Activated naive CD8-positive, alpha-beta T cell (primary cell): ENCODE measurements around the gene TENT5C.

Experiments
- H3K27ac Mint-ChIP-seq: one replicate; pipeline ENCODE4 v1.8.0; 2021; ENCODE audit warnings: mixed read lengths
- H3K27me3 Mint-ChIP-seq: one replicate; pipeline ENCODE4 v1.8.0; 2021; ENCODE audit warnings: mixed read lengths
- H3K36me3 Mint-ChIP-seq: one replicate; pipeline ENCODE4 v1.8.0; 2021; ENCODE audit warnings: mixed read lengths
- H3K4me1 Mint-ChIP-seq: one replicate; pipeline ENCODE4 v1.8.0; 2021; ENCODE audit warnings: low read depth, mixed read lengths
- H3K4me3 Mint-ChIP-seq: one replicate; pipeline ENCODE4 v1.8.0; 2021; ENCODE audit warnings: mild to moderate bottlenecking, mixed read lengths
- H3K9me3 Mint-ChIP-seq: one replicate; pipeline ENCODE4 v1.8.0; 2021; ENCODE audit warnings: low read depth, mixed read lengths

The TENT5C gene

GRCh38 chr1:117623698-117624097 is 17.9 kb downstream of the TENT5C start:
- H3K4me3 Mint-ChIP-seq, result no peak overlapping the region
- no peaks in the 10 kb centered on the region for H3K9me3 Mint-ChIP-seq
- peaks cover 1% of the 10 kb centered on the region for H3K4me1 Mint-ChIP-seq
- peaks cover 31% of the 10 kb centered on the region for H3K36me3 Mint-ChIP-seq
- no peaks in the 10 kb centered on the region for H3K27me3 Mint-ChIP-seq
- H3K27ac Mint-ChIP-seq, result no peak overlapping the region

DNA sequence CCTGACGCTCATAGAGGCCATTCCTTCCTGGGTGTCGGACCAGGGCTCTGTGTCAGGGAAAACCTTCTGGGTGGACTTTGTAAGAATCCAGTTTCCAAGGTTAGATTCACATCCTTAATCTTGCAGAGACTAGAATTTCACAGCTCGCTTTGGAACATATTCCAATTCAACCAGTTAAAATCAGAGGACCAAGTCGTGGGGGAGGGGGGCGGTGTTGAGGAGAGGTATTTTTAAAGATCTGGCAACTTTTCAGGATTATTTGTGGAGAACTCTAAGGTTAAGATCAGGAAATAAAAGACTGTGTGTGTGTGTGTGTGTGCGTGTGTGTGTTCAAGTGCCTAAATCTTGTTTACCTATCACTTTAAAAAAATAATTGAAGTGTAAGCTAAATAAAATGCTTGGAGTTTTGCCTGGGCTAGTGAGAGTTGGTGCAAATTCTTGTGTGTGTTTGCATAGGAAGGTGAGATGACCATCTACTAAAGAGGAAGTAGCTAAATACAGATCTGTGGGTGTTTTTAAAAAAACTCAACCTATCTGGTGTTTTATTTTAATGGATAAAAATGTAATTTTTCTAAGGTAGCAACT is 21.8 kb downstream of the TENT5C start:
- Mint-ChIP-seq H3K4me1 (peaks cover 4% of the 10 kb centered on the region), H3K9me3 (no peaks in the 10 kb centered on the region), H3K36me3 (peaks cover 30% of the 10 kb centered on the region)

DNA sequence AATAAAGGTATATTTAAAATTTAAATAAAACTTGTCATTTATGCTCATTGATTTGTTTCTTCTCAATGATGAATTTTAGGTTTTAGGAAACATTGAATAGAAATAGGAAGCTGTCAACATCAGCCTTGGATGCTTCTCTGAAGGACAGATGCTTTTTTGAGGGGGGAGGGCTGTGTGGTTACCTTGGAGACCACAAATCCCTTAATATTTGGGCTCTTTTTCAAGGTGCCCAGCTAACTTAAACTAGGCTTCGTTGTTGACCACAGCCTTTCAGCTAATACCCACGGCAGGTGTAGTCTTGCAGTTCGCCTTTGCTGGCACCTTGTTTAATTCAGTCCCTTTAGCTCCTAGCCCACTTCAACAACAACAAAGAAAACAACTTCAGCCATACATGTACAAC is 22.5 kb downstream of the TENT5C start:
- H3K4me1 Mint-ChIP-seq, result peaks cover 2% of the 10 kb centered on the region
- no peak overlapping the region for H3K4me3 Mint-ChIP-seq
- peaks cover 25% of the 10 kb centered on the region for H3K36me3 Mint-ChIP-seq

More for the DNA sequence above, 21.8 kb downstream of the TENT5C start:
- Mint-ChIP-seq H3K27ac (no peak overlapping the region), H3K27me3 (peaks cover 3% of the 10 kb centered on the region), H3K4me3 (no peak overlapping the region)

GRCh38 chr1:117629625-117630422 is 24.0 kb downstream of the TENT5C start:
- Mint-ChIP-seq H3K4me3 (no peak overlapping the region), H3K4me1 (peaks cover 2% of the 10 kb centered on the region), H3K36me3 (peaks cover 11% of the 10 kb centered on the region), H3K27ac (no peak overlapping the region), H3K27me3 (peaks cover 3% of the 10 kb centered on the region), H3K9me3 (no peaks in the 10 kb centered on the region)

More for the DNA sequence above, 22.5 kb downstream of the TENT5C start:
- Mint-ChIP-seq H3K27me3 (peaks cover 3% of the 10 kb centered on the region), H3K9me3 (no peaks in the 10 kb centered on the region), H3K27ac (no peak overlapping the region)

GRCh38 chr1:117630423-117630998 is 24.7 kb downstream of the TENT5C start:
- Mint-ChIP-seq H3K9me3 (no peaks in the 10 kb centered on the region), H3K4me1 (peaks cover 2% of the 10 kb centered on the region), H3K27me3 (peaks cover 3% of the 10 kb centered on the region), H3K27ac (no peak overlapping the region), H3K4me3 (no peak overlapping the region), H3K36me3 (peaks cover 7% of the 10 kb centered on the region)

- Mint-ChIP-seq H3K36me3 (peaks cover 7% of the 10 kb centered on the region), H3K27ac (no peak overlapping the region), H3K4me1 (peaks cover 7% of the 10 kb centered on the region)
These were observed 25.7 kb downstream of the TENT5C start for GRCh38 chr1:117631359-117632160.

GRCh38 chr1:117632269-117633067 is 26.6 kb downstream of the TENT5C start:
- H3K27ac Mint-ChIP-seq, result no peak overlapping the region
- H3K4me1 Mint-ChIP-seq, result peaks cover 13% of the 10 kb centered on the region
- H3K36me3 Mint-ChIP-seq, result peaks cover 7% of the 10 kb centered on the region
- peaks cover 13% of the 10 kb centered on the region for H3K27me3 Mint-ChIP-seq
- no peaks in the 10 kb centered on the region for H3K9me3 Mint-ChIP-seq
- no peak overlapping the region for H3K4me3 Mint-ChIP-seq

More at GRCh38 chr1:117631359-117632160, 25.7 kb downstream of the TENT5C start:
- Mint-ChIP-seq H3K27me3 (peaks cover 10% of the 10 kb centered on the region), H3K9me3 (no peaks in the 10 kb centered on the region), H3K4me3 (no peak overlapping the region)

DNA sequence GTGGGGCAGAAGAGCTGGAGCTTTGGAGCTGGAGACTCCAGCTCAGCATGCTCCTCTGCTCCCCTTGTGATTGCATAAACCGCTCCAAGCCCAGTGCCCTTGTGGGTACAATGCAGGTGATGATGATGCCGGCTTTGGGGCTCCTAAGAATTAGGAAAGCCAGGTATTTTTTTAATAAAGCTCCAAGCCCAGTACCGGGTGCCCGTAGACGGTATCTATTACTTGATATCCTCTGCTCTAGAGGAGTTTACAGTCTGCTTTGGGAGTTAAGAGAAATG is 27.2 kb downstream of the TENT5C start:
- Mint-ChIP-seq H3K9me3 (no peaks in the 10 kb centered on the region), H3K4me3 (no peak overlapping the region), H3K4me1 (peaks cover 13% of the 10 kb centered on the region), H3K36me3 (peaks cover 7% of the 10 kb centered on the region), H3K27ac (no peak overlapping the region), H3K27me3 (peaks cover 14% of the 10 kb centered on the region)

- Mint-ChIP-seq H3K27me3 (peaks cover 14% of the 10 kb centered on the region), H3K36me3 (peaks cover 7% of the 10 kb centered on the region), H3K4me3 (no peak overlapping the region), H3K9me3 (no peaks in the 10 kb centered on the region), H3K4me1 (peaks cover 13% of the 10 kb centered on the region), H3K27ac (no peak overlapping the region)
These were observed 27.6 kb downstream of the TENT5C start for GRCh38 chr1:117633423-117633822.

GRCh38 chr1:117633936-117634335 is 28.1 kb downstream of the TENT5C start:
- Mint-ChIP-seq H3K4me3 (no peak overlapping the region), H3K27ac (no peak overlapping the region), H3K9me3 (no peaks in the 10 kb centered on the region), H3K27me3 (peaks cover 14% of the 10 kb centered on the region), H3K4me1 (peaks cover 13% of the 10 kb centered on the region), H3K36me3 (peaks cover 5% of the 10 kb centered on the region)

GRCh38 chr1:117634631-117635030 is 28.8 kb downstream of the TENT5C start:
- peaks cover 14% of the 10 kb centered on the region for H3K27me3 Mint-ChIP-seq
- H3K27ac Mint-ChIP-seq, result no peak overlapping the region
- no peaks in the 10 kb centered on the region for H3K9me3 Mint-ChIP-seq
- H3K36me3 Mint-ChIP-seq, result no peaks in the 10 kb centered on the region
- H3K4me3 Mint-ChIP-seq, result no peak overlapping the region
- H3K4me1 Mint-ChIP-seq, result peaks cover 13% of the 10 kb centered on the region

GRCh38 chr1:117635805-117636204 is 30.0 kb downstream of the TENT5C start:
- Mint-ChIP-seq H3K27me3 (peaks cover 14% of the 10 kb centered on the region), H3K4me1 (peaks cover 13% of the 10 kb centered on the region), H3K9me3 (no peaks in the 10 kb centered on the region), H3K4me3 (no peak overlapping the region), H3K36me3 (no peaks in the 10 kb centered on the region), H3K27ac (no peak overlapping the region)

DNA sequence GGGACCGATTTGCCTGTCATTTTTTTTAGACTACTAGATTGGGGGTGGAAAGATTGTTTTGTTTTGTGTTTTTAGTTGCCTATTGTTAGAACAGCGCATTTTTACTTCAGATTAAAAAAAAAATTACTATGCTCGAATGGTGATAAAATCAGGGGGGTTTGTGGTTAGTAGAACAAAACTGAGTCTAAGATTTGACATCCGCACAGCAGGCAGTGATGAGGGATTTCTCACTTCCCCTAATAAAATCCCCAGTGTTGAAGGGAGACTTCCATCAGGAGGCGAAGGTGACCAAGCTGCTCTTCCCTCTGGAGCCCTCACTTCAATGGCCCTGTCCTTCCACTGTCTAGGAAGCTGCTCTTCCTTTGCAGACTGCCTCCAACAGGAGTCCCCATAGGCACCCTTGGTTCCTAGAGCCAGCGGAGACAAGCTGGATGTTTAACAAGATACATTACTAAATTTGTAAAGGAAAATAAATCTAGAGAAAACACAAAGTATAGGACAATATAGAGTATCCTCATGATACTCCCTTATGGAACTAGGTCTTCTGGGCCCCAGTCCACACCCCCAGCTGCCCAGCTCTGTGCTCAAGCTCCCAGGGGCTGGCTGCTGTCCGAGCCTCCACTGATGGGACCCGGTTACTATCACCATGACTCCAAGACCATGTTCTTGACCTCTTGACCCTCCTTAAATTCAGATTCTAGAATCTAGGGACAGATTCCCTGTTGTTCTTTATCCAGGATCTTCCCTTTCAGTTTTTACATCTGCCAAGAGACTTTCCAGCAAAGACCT is 31.0 kb downstream of the TENT5C start:
- no peak overlapping the region for H3K4me3 Mint-ChIP-seq
- no peaks in the 10 kb centered on the region for H3K9me3 Mint-ChIP-seq

GRCh38 chr1:117638141-117638540 is 32.3 kb downstream of the TENT5C start:
- peaks cover 13% of the 10 kb centered on the region for H3K27me3 Mint-ChIP-seq
- no peak overlapping the region for H3K27ac Mint-ChIP-seq
- H3K36me3 Mint-ChIP-seq, result no peaks in the 10 kb centered on the region
- H3K4me3 Mint-ChIP-seq, result no peak overlapping the region
- H3K9me3 Mint-ChIP-seq, result no peaks in the 10 kb centered on the region
- peaks cover 11% of the 10 kb centered on the region for H3K4me1 Mint-ChIP-seq

More for the DNA sequence above, 31.0 kb downstream of the TENT5C start:
- Mint-ChIP-seq H3K4me1 (peaks cover 13% of the 10 kb centered on the region), H3K27ac (no peak overlapping the region), H3K36me3 (no peaks in the 10 kb centered on the region), H3K27me3 (peaks cover 14% of the 10 kb centered on the region)
